GM23248 (cell line): ENCODE measurements around the gene TAS2R7.

Source experiments
- EZH2 ChIP-seq: fragments of 200-600 bp; sonication (generic); IDR thresholded peaks from 2 replicates; pipeline ENCODE4 v1.6.1; 2018; ENCODE audit warnings: antibody characterized with exemption, mild to moderate bottlenecking; ENCODE audit not compliant: insufficient read depth, poor library complexity, severe bottlenecking
- EZH2phosphoT487 ChIP-seq: fragments of 200-600 bp; sonication (generic); IDR thresholded peaks from 2 replicates; pipeline ENCODE4 v1.6.1; 2018; ENCODE audit warnings: antibody characterized with exemption, moderate library complexity, mild to moderate bottlenecking, low read depth; ENCODE audit not compliant: insufficient read depth

DNA sequence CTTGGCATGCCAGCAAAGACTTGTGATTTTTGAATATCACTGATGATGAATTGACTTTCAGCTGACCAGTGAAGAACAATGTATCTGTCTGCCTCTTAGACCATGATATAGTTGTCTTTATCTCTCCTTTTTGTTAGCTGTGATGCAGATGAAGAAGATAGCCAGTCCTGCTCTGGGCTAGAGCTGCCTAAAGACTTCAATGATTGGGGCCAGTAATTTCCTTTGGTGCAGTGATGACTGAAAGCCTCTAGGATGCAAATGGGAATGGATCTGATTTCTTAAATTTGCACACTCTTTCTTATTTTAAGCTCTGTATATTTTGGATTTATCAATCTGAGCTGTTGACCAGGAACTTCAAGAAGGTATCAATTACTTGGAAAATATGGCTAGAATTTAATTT, 7.6 kb upstream of the TAS2R7 start, which contains the start of gene TAS2R9:
- TF ChIP-seq EZH2 = no peak
- no peak for TF ChIP-seq EZH2phosphoT487
